ENCODE measurements around the gene PDK2.
A peak's percentile ranks its signal among the peaks of the same experiment; 100 is the strongest.

Gene PDK2

GRCh38 chr17:50146927-50147665, 51.9 kb downstream of the PDK2 start:
- H3K4me3 ChIP-seq (ENCODE audit: low read depth, low read length): peak overlapping the region; percentile 77
- no peak for TF ChIP-seq CTCF (IDR thresholded peaks at IDR 0.05; ENCODE audit: insufficient read depth, low read length, missing control alignments)
- ChIA-PET POLR2A (interaction anchor here (0.7 to 1.1 kb wide), 3 partner anchors 11 to 53 kb away, joined by 4 read pairs; no protein-coding TSS in a partner anchor), CTCF (interaction anchor here (1.1 to 11.9 kb wide), 10 partner anchors 9 to 149 kb away, joined by 3 to 143 read pairs (median 8); partner anchors contain the start of genes PDK2 and SGCA)
- no peak for DNase-seq (ENCODE audit: low read depth, low spot score)

- DNase-seq (ENCODE audit: low read depth, low spot score): no peak
- peak overlapping the region; percentile 77 for H3K4me3 ChIP-seq (ENCODE audit: low read depth, low read length)
Measured at GRCh38 chr17:50147841-50148225, 52.7 kb downstream of the PDK2 start.

GRCh38 chr17:50148226-50149090, 53.3 kb downstream of the PDK2 start:
- peak overlapping the region; percentile 77 for H3K4me3 ChIP-seq (ENCODE audit: low read depth, low read length)
- peak; percentile 60 for TF ChIP-seq CTCF (IDR thresholded peaks at IDR 0.05; ENCODE audit: insufficient read depth, low read length, missing control alignments)
- ChIA-PET CTCF (interaction anchor here (0.7 to 11.9 kb wide), 18 partner anchors 9 to 147 kb away, joined by 3 to 143 read pairs (median 4); partner anchors contain the start of genes SAMD14 and SGCA), POLR2A (interaction anchor here (0.5 to 1.3 kb wide), 4 partner anchors 12 to 62 kb away, joined by 3 to 5 read pairs (median 4); partner anchors contain the start of gene COL1A1)
- DNase-seq (ENCODE audit: low read depth, low spot score): no peak

More at GRCh38 chr17:50147841-50148225, 52.7 kb downstream of the PDK2 start:
- ChIA-PET POLR2A (interaction anchor here (0.5 to 1.1 kb wide), 4 partner anchors 12 to 55 kb away, joined by 4 to 5 read pairs (median 4); partner anchors contain the start of gene COL1A1), CTCF (interaction anchor here (0.7 to 11.9 kb wide), 15 partner anchors 10 to 148 kb away, joined by 3 to 143 read pairs (median 4); partner anchors contain the start of genes SAMD14 and SGCA)
- TF ChIP-seq CTCF (IDR thresholded peaks at IDR 0.05; ENCODE audit: insufficient read depth, low read length, missing control alignments): no peak

GRCh38 chr17:50149091-50149416, 53.9 kb downstream of the PDK2 start:
- POLR2A ChIA-PET: interaction anchor here (0.7 to 1.3 kb wide), 2 partner anchors 12 to 61 kb away, joined by 3 read pairs; no protein-coding TSS in a partner anchor
- peak overlapping the region; percentile 77 for H3K4me3 ChIP-seq (ENCODE audit: low read depth, low read length)
- CTCF ChIA-PET: interaction anchor here (1.1 to 11.9 kb wide), 11 partner anchors 9 to 147 kb away, joined by 3 to 143 read pairs (median 4); partner anchors contain the start of gene SAMD14
- no peak for TF ChIP-seq CTCF (IDR thresholded peaks at IDR 0.05; ENCODE audit: insufficient read depth, low read length, missing control alignments)
- no peak for DNase-seq (ENCODE audit: low read depth, low spot score)

- DNase-seq (ENCODE audit: low read depth, low spot score): no peak
- no peak for TF ChIP-seq CTCF (IDR thresholded peaks at IDR 0.05; ENCODE audit: insufficient read depth, low read length, missing control alignments)
- H3K4me3 ChIP-seq (ENCODE audit: low read depth, low read length): peak overlapping the region; percentile 77
- POLR2A ChIA-PET: interaction anchor here (0.7 to 1.3 kb wide), 3 partner anchors 13 to 52 kb away, joined by 3 read pairs; no protein-coding TSS in a partner anchor
- CTCF ChIA-PET: interaction anchor here (0.9 to 11.9 kb wide), 14 partner anchors 9 to 146 kb away, joined by 3 to 143 read pairs (median 4); partner anchors contain the start of gene SAMD14
Measured at GRCh38 chr17:50149417-50150353, 54.5 kb downstream of the PDK2 start.

Data from AG04449 (cell line).